B cell (primary cell): Measurements from ENCODE around the gene LBX2. TPM values are rescaled to one million over a fixed set of nuclear protein-coding genes. Genes with fewer than 3 reads are reported as not detected.

Source experiments
- ATAC-seq: fragments of 200-7000 bp; cut with Tn5 transposase; one replicate; pipeline ENCODE4 v1.10.0; 2021; ENCODE audit warnings: low read depth, mild to moderate bottlenecking, moderate number of reproducible peaks, moderate library complexity
- CTCF ChIA-PET: fragments of 350-600 bp; sonication (Branson Sonifier 250); formaldehyde crosslinking; loops from one replicate; lab custom pipeline; 2021; ENCODE audit warnings: antibody characterized with exemption, inconsistent platforms; lab: Charles Lee
- POLR2A ChIA-PET: fragments of 350-600 bp; sonication (Branson Sonifier 250); formaldehyde crosslinking; loops from one replicate; lab custom pipeline; 2021; ENCODE audit warnings: antibody characterized with exemption; lab: Charles Lee
- DNase-seq: peaks from one replicate; pipeline ENCODE4 v3.0.0; 2013
- H2AFZ ChIP-seq: 2 replicates; pipeline ENCODE4 v1.6.1; 2012; ENCODE audit warnings: mild to moderate bottlenecking, low read depth, low read length; ENCODE audit not compliant: insufficient read depth, poor library complexity, severe bottlenecking
- H3K27ac ChIP-seq, 2 donors: 1 replicate in 1 of 2; 2 replicates in 1 of 2; pipeline ENCODE4 v1.5.1; 2012 to 2013; ENCODE audit warnings: low read length in 2 of 2, mild to moderate bottlenecking in 2 of 2, moderate library complexity in 1 of 2
- H3K27me3 ChIP-seq, 4 experiments: fragments of 200-600 bp in 1 of 4; sonication (generic) in 1 of 4; replicated peaks in 1 of 4; 1 replicate in 2 of 4; 2 replicates in 2 of 4; pipeline versions ENCODE4 v1.6.1 to v1.7.0; 2013 to 2016; ENCODE audit warnings: low read length in 3 of 4, mild to moderate bottlenecking in 2 of 4, mixed read lengths in 1 of 4, moderate library complexity in 1 of 4; ENCODE audit not compliant: insufficient read depth in 4 of 4, control insufficient read depth in 3 of 4; ENCODE audit errors: control extremely low read depth in 1 of 4
- H3K36me3 ChIP-seq, 2 experiments: replicated peaks in 1 of 2; 1 replicate in 1 of 2; 2 replicates in 1 of 2; pipeline versions ENCODE4 v1.6.1 to v1.7.1; 2013; ENCODE audit warnings: low read length in 1 of 2; ENCODE audit not compliant: insufficient read depth in 2 of 2, control insufficient read depth in 1 of 2; ENCODE audit errors: control extremely low read depth in 1 of 2, extremely low read depth in 1 of 2
- H3K4me1 ChIP-seq, 2 donors: fragments of 200-600 bp in 1 of 2; sonication (generic) in 1 of 2; 1 replicate in 1 of 2; 2 replicates in 1 of 2; pipeline versions ENCODE4 v1.5.1 to v1.6.1; 2013 to 2017; ENCODE audit warnings: low read length in 2 of 2; ENCODE audit not compliant: control insufficient read depth in 2 of 2, insufficient read depth in 2 of 2
- H3K4me2 ChIP-seq: replicated peaks from 2 replicates; pipeline ENCODE3; 2012; ENCODE audit warnings: mild to moderate bottlenecking, low read depth, low read length; ENCODE audit not compliant: poor library complexity, severe bottlenecking
- H3K4me3 ChIP-seq, 5 experiments: fragments of 200-600 bp in 1 of 5; sonication (generic) in 1 of 5; 1 replicate in 3 of 5; 2 replicates in 2 of 5; pipeline versions ENCODE4 v1.5.1 to v1.7.0; 2011 to 2016; ENCODE audit warnings: low read length in 4 of 5, mild to moderate bottlenecking in 4 of 5, low read depth in 2 of 5, control low read depth in 1 of 5, moderate library complexity in 1 of 5; ENCODE audit not compliant: insufficient read depth in 1 of 5; ENCODE audit errors: control extremely low read depth in 1 of 5, extremely low read depth in 1 of 5
- H3K79me2 ChIP-seq: fragments of 200-600 bp; sonication (generic); one replicate; pipeline ENCODE4 v1.6.0; 2016; ENCODE audit warnings: low read length; ENCODE audit not compliant: control insufficient read depth, insufficient read depth
- H3K9ac ChIP-seq: fragments of 200-600 bp; sonication (generic); 2 replicates; pipeline ENCODE4 v1.6.1; 2017; ENCODE audit warnings: mild to moderate bottlenecking, low read length, moderate library complexity
- H3K9me3 ChIP-seq, 3 donors: one replicate each; pipeline versions ENCODE4 v1.6.1 to v1.7.1; 2013; ENCODE audit warnings: low read length in 2 of 3; ENCODE audit not compliant: control insufficient read depth in 2 of 3, insufficient read depth in 1 of 3; ENCODE audit errors: control extremely low read depth in 1 of 3
- H4K20me1 ChIP-seq: 2 replicates; pipeline ENCODE4 v1.6.0; 2012; ENCODE audit warnings: mild to moderate bottlenecking, low read length; ENCODE audit not compliant: insufficient read depth, control insufficient read depth, poor library complexity, severe bottlenecking
- H3K27ac Mint-ChIP-seq: one replicate; pipeline ENCODE4 v1.8.0; 2021; ENCODE audit warnings: mixed read lengths
- H3K27me3 Mint-ChIP-seq: one replicate; pipeline ENCODE4 v1.8.0; 2021; ENCODE audit warnings: mixed read lengths
- H3K4me1 Mint-ChIP-seq: one replicate; pipeline ENCODE4 v1.8.0; 2021; ENCODE audit warnings: mixed read lengths
- H3K4me3 Mint-ChIP-seq: one replicate; pipeline ENCODE4 v1.8.0; 2021; ENCODE audit warnings: mixed read lengths
- H3K9me3 Mint-ChIP-seq: one replicate; pipeline ENCODE4 v1.8.0; 2022; ENCODE audit warnings: mixed read lengths; ENCODE audit not compliant: insufficient read depth
- CTCF ChIP-seq: fragments of 200-600 bp; IDR thresholded peaks from one replicate; pipeline ENCODE4 v1.8.0; 2022; ENCODE audit warnings: antibody characterized with exemption, mild to moderate bottlenecking
- EZH2 ChIP-seq: IDR thresholded peaks from 2 replicates; pipeline ENCODE4 v1.6.1; 2012; ENCODE audit warnings: borderline replicate concordance, low read depth, mild to moderate bottlenecking, moderate library complexity, low read length; ENCODE audit not compliant: insufficient read depth, poor library complexity, severe bottlenecking
- WGBS: methylation state at CpG from one replicate; pipeline ENCODE4 v1.1.5; 2013; ENCODE audit warnings: missing lambda C conversion rate; ENCODE audit not compliant: insufficient coverage; 5-methylcytosine and 5-hydroxymethylcytosine counted together
- intact Hi-C: fragments of 100-400 bp; cut with micrococcal nuclease; formaldehyde crosslinking; loops from one replicate; pipeline ENCODE4 v1.10.0; 2022
- polyA plus RNA-seq: library from polyadenylated mRNA; depleted of rRNA; stranded (reverse); fragments of >200 nt; gene quantifications from 2 replicates; pipeline ENCODE4 v1.2.3, GENCODE V29; 2012
- total RNA-seq, 2 donors: library from RNA; stranded (reverse); fragments of 120-200 nt in 1 of 2; gene quantifications; 1 replicate in 1 of 2; 2 replicates in 1 of 2; pipeline versions ENCODE4 v1.2.3 to v1.2.4, GENCODE V29; 2013 to 2022

LBX2 gene
- total and polyA plus RNA-seq, 2 donors (not counting 1 experiment from before 2014, with no cell fraction given): 1.1 to 2.0 TPM

GRCh38 chr2:74510272-74510671 lies 10.9 kb upstream of the LBX2 start:
- CTCF ChIA-PET: interaction anchor here (1.3 to 8.1 kb wide), 3 partner anchors 22 to 78 kb away, joined by 4 to 111 read pairs (median 6); partner anchors contain the start of genes CCDC142 and TTC31
- intact Hi-C loops: no loop called here
- H3K27ac ChIP-seq: no peak overlapping the region
- H3K4me1 ChIP-seq: peaks cover 36 to 43% of the 10 kb centered on the region in 2 donors
- H3K4me2 ChIP-seq: no peak overlapping the region
- peaks cover 8% of the 10 kb centered on the region for H3K79me2 ChIP-seq
- peaks cover 0 to 7% of the 10 kb centered on the region in 2 experiments for H3K36me3 ChIP-seq
- H3K9me3 ChIP-seq: peaks cover 0 to 21% (median 0%) of the 10 kb centered on the region in 3 donors
- TF ChIP-seq CTCF (no peak), EZH2 (no peak)
- Mint-ChIP-seq H3K4me1 (peaks cover 38% of the 10 kb centered on the region), H3K9me3 (no peaks in the 10 kb centered on the region), H3K4me3 (no peak overlapping the region), H3K27me3 (peaks cover 28% of the 10 kb centered on the region), H3K27ac (no peak overlapping the region)
- POLR2A ChIA-PET: interaction anchor here (0.7 kb wide), 1 partner anchor 70 kb away, joined by 4 read pairs; no protein-coding TSS in a partner anchor
- no peak overlapping the region for H3K9ac ChIP-seq
- no peak for DNase-seq
- H4K20me1 ChIP-seq: no peaks in the 10 kb centered on the region
- H3K4me3 ChIP-seq: no peak overlapping the region
- H3K27me3 ChIP-seq: peaks cover 0 to 57% (median 28%) of the 10 kb centered on the region in 4 experiments
- WGBS: 90% methylated on average over 4 of the region's 4 CpGs
- no peak overlapping the region for H2AFZ ChIP-seq
- ATAC-seq: no peak

GRCh38 chr2:74507926-74508520 lies 8.6 kb upstream of the LBX2 start:
- peaks cover 0 to 55% (median 15%) of the 10 kb centered on the region in 4 experiments for H3K27me3 ChIP-seq
- peak overlapping the region; percentile 91 to 96 for H3K27ac ChIP-seq
- peaks cover 50% of the 10 kb centered on the region for H3K4me1 Mint-ChIP-seq
- WGBS: 20% methylated on average over 25 of the region's 38 CpGs
- ChIA-PET POLR2A (interaction anchor here (0.5 to 2.8 kb wide), 8 partner anchors 9 to 147 kb away, joined by 4 to 13 read pairs (median 5); partner anchors contain the start of genes AUP1, HTRA2 and WBP1), CTCF (interaction anchor here (1.7 to 8.1 kb wide), 5 partner anchors 23 to 80 kb away, joined by 4 to 111 read pairs (median 13); partner anchors contain the start of genes AUP1, CCDC142, HTRA2 and TTC31)
- H3K79me2 ChIP-seq: peaks cover 8% of the 10 kb centered on the region
- H3K4me1 ChIP-seq: peaks cover 28 to 31% of the 10 kb centered on the region in 2 donors
- H2AFZ ChIP-seq: peak overlapping the region; percentile 90
- peaks cover 0 to 13% (median 0%) of the 10 kb centered on the region in 3 donors for H3K9me3 ChIP-seq
- no peak for TF ChIP-seq EZH2
- TF ChIP-seq CTCF: no peak
- H3K27ac Mint-ChIP-seq: peak overlapping the region; percentile 99
- H3K36me3 ChIP-seq: peaks cover 0 to 10% of the 10 kb centered on the region in 2 experiments
- H3K9ac ChIP-seq: peak overlapping the region; percentile 84
- peak overlapping the region; percentile 96 for H3K4me3 Mint-ChIP-seq
- H3K27me3 Mint-ChIP-seq: peaks cover 40% of the 10 kb centered on the region
- H4K20me1 ChIP-seq: no peaks in the 10 kb centered on the region
- H3K4me2 ChIP-seq: peak overlapping the region; percentile 88
- DNase-seq: no peak
- peak overlapping the region; percentile 78 to 97 (median 83) for H3K4me3 ChIP-seq
- H3K9me3 Mint-ChIP-seq: no peaks in the 10 kb centered on the region
- no peak for ATAC-seq
- intact Hi-C loops: loop anchor here (1.0 to 5.0 kb wide), 7 partner anchors 8 to 144 kb away; partner anchors contain the start of genes AUP1, DOK1, HTRA2 and SEMA4F
